GM19239 (cell line): ENCODE results near the gene SMPDL3A.
A peak's percentile ranks its signal among the peaks of the same experiment; 100 is the strongest.
"Not testable (repeated sequence)": the region's sequence is repeated elsewhere in the genome, so short reads cannot be mapped to it uniquely, and the experiment has no call there.

Source experiments
- DNase-seq: peaks from one replicate; pipeline ENCODE4 v3.0.0; 2011; ENCODE audit warnings: low spot score; ENCODE audit not compliant: insufficient read length
- FAIRE-seq: peaks from 2 replicates; lab custom pipeline; 2011; peaks lifted over from hg19 to GRCh38; lab: Jason Lieb, UNC

The SMPDL3A gene, protein sequence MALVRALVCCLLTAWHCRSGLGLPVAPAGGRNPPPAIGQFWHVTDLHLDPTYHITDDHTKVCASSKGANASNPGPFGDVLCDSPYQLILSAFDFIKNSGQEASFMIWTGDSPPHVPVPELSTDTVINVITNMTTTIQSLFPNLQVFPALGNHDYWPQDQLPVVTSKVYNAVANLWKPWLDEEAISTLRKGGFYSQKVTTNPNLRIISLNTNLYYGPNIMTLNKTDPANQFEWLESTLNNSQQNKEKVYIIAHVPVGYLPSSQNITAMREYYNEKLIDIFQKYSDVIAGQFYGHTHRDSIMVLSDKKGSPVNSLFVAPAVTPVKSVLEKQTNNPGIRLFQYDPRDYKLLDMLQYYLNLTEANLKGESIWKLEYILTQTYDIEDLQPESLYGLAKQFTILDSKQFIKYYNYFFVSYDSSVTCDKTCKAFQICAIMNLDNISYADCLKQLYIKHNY

GRCh38 chr6:122789182-122790027 lies at the start of gene SMPDL3A:
Gene SMPDL3A (plus strand): TSS chr6:122789258. CDS start chr6:122789347, 89 bp downstream.
- FAIRE-seq = no peak

DNA sequence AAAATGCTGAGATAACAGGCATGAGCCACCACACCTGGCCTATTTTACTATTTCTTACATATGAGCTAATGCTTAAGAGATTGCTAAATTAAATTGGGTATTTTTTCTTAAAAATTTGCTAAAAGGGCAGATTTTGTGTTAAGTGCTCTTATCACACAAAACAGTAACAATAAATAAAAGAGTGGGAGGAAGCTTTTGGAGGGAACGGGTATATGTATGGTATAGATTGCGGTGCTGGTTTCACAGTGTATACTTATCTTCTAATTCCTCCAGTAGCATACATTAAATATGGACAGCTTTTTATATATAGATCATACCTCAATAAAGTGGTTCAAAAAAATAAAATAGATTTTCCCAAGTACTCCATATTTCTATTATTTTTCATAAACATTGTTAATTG lies 49.0 kb upstream of the SMPDL3A start:
- no peak for FAIRE-seq
- no peak for DNase-seq

More at GRCh38 chr6:122789182-122790027, at the start of gene SMPDL3A:
- peak; percentile 7 for DNase-seq

DNA sequence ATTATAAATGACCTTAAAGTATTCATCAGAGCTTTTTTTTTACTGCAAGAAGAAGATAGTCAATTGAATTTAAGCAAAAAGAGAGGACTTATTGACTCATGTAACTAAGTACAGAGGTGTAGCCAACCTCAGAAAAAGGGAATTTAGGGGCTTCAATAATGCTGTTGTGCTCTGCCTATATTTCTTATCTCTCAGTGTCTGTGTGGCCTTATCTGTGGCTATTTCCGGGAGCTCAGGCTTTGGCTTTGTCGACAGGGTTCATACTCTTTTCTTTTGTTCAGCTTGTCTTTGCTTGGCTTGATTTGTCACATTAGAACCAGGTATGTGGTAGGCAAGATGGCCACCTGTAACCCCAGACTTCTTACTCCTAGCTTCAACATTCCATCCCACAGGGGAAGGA lies 48.1 kb upstream of the SMPDL3A start:
- FAIRE-seq (no peak), DNase-seq (no peak)

DNA sequence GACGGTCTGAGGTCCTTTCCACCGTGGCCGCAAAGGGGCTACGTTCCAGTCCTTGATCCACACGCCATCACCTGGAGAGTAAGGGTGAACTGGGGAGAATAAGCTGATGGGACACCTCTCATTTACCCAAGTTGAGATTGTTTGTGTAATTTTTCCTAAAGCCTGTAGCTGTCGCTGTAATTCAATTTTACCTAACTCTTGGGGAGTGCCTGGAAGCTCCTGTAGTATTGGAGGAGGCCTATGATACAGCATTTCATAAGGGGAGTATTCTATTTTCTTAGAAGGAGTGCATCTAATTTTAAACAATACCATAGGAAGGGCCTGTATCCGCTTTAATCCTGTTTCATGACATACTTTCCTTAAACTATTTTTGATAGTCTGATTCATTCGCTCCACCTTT lies 44.8 kb upstream of the SMPDL3A start:
- not testable (repeated sequence) for FAIRE-seq, DNase-seq

GRCh38 chr6:122744856-122745255 lies 44.2 kb upstream of the SMPDL3A start:
- DNase-seq, FAIRE-seq: not testable (repeated sequence)

DNA sequence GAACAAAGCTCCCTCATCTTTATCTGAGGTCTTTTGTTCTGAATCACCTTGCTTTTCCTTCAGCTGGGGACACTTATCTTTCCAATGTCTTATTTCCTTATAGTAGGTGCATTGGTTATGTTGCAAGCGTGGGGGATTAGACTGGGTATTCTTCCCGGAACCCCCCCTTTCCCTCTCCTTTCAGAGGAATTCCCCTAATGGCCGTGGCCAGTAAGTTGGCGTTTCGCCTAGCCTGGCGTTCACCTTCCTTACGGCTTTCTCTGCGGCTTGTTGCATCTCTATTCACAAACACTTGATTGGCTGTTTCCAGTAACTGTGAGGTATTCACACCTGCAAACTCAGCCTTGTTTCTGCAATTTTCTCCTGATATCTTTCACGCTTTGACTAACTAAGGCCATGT lies 42.4 kb upstream of the SMPDL3A start:
- FAIRE-seq (no peak), DNase-seq (no peak)

- FAIRE-seq (no peak), DNase-seq (no peak)
These were observed 41.5 kb upstream of the SMPDL3A start for GRCh38 chr6:122747573-122747972.

DNA sequence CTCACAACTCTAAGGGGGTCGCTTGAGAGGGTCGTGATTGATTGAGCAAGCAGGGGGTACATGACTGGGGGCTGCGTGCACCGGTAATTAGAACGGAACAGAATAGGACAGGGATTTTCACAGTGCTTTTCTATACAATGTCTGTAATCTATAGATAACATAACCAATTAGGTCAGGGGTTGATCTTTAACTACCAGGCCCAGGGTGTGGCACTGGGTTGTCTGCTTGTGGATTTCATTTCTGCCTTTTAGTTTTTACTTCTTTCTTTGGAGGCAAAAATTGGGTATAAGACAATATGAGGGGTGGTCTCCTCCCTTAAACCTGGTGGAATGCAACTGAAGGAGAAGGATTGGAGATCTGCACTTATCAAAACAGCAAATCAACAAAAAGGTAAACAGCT lies 40.1 kb upstream of the SMPDL3A start:
- DNase-seq, FAIRE-seq: not testable (repeated sequence)

GRCh38 chr6:122749451-122750050 lies 39.5 kb upstream of the SMPDL3A start:
- no peak for DNase-seq
- FAIRE-seq = no peak

GRCh38 chr6:122751326-122751725 lies 37.7 kb upstream of the SMPDL3A start:
- peak; percentile 73 for FAIRE-seq
- DNase-seq = no peak

DNA sequence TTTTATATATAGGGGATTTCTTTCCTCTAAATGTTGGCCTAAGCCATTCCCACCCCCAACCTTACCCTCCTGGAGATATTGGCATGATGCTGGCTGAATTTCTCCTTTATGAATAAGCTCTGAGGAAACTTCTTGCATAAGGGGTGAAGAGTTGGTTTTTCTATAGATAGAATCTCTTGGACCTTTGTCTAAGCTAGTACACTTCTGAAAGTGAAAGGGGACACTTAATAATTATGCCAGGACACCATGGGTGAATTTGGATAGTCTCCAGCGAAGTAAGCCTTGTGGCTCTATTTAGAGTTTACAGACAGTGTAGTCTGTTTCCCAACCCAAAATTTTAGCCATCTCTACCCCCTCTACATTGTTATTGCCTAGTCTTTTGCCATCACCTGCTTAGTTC lies 36.6 kb upstream of the SMPDL3A start:
- DNase-seq (no peak), FAIRE-seq (no peak)

- DNase-seq = no peak
- no peak for FAIRE-seq
These were observed 35.9 kb upstream of the SMPDL3A start for GRCh38 chr6:122753000-122753687.

DNA sequence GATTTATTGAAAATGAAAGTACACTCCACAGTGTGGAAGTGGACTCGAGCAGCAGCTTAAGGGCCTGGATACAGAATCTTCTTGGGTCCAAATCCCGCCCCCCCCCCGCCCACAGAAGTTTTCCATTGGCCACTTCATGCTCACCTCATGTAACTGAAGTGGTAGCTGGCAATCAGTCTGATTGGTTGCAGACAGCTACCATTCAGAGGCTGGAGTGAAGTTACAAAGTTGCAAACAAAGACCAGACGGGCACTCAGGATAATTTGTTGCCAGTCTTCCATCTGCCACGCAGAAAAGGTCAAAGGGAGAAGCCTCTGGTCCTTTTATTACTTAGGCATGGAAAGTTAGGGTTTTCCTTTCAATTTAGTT lies 35.4 kb upstream of the SMPDL3A start:
- DNase-seq (no peak), FAIRE-seq (no peak)

- DNase-seq (no peak), FAIRE-seq (no peak)
These were observed 34.8 kb upstream of the SMPDL3A start for GRCh38 chr6:122754191-122754731.

GRCh38 chr6:122755901-122756300 lies 33.2 kb upstream of the SMPDL3A start:
- no peak for FAIRE-seq

GRCh38 chr6:122758927-122759334 lies 30.1 kb upstream of the SMPDL3A start:
- FAIRE-seq = no peak
- DNase-seq = no peak

More at GRCh38 chr6:122755901-122756300, 33.2 kb upstream of the SMPDL3A start:
- DNase-seq = no peak

- DNase-seq (no peak), FAIRE-seq (no peak)
These were observed 28.7 kb upstream of the SMPDL3A start for GRCh38 chr6:122760330-122760729.

GRCh38 chr6:122766256-122766655 lies 22.8 kb upstream of the SMPDL3A start:
- DNase-seq (no peak), FAIRE-seq (no peak)

DNA sequence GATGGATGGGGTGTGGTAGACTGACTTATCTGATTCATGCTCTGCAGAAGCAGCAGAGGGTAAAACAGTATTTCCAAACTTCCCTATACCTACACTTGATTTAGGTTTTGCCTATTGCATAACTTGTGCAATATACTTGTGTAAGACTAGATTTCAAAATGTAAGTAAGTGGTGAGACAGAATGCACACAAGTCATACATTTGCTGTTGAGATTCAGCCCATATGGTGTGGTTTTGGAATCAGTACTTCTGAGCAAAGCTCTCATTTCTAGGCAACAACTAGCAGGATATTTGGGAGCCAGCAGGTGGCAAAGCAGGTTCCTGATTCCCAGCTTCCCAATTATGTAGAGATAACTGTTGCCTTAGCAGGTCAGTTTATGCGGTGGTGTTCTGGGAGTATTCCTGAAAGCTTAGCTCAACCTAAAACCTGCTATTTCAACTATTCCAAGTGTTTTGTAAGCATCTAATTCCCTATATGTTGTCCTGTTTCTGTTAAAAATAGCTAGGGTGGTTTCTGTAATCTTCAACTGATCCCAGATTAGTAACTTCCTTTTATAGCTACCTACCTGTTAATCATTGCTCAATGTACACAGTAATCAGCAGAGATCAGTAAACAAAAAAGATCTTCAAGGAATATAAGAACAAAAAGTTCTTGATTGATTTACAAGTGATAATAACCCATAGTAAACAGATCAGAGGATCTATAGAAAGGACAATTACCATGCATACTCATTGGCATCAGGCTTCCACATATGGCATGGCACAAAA lies 18.0 kb upstream of the SMPDL3A start:
- no peak for FAIRE-seq
- DNase-seq = no peak
